Keratinocyte (primary cell): ENCODE data around the gene JPH2. TPM values are rescaled to one million over a fixed set of nuclear protein-coding genes. Genes with fewer than 3 reads are reported as not detected.

ENCODE experiments used
- DNase-seq: peaks from one replicate; pipeline ENCODE4 v3.0.0-alpha.2; 2011; ENCODE audit warnings: low read depth, missing footprints, low spot score
- FAIRE-seq: peaks from 2 replicates; lab custom pipeline; 2011; peaks lifted over from hg19 to GRCh38; lab: Jason Lieb, UNC
- H2AFZ ChIP-seq: 2 replicates; pipeline ENCODE4 v1.6.0; 2012; ENCODE audit warnings: low read length, control low read depth, inconsistent platforms; ENCODE audit not compliant: control insufficient read depth
- H3K27ac ChIP-seq: 2 replicates; pipeline ENCODE4 v1.5.1; 2011; ENCODE audit warnings: low read length; ENCODE audit not compliant: control insufficient read depth, insufficient read depth
- H3K27me3 ChIP-seq: 3 replicates; pipeline ENCODE4 v1.6.0; 2011; ENCODE audit warnings: low read length; ENCODE audit not compliant: control insufficient read depth, insufficient read depth; ENCODE audit errors: extremely low read depth
- H3K36me3 ChIP-seq, 2 experiments: 2 replicates in 1 of 2; 3 replicates in 1 of 2; pipeline ENCODE4 v1.5.1; 2011; ENCODE audit warnings: low read length in 2 of 2, mild to moderate bottlenecking in 1 of 2; ENCODE audit not compliant: control insufficient read depth in 2 of 2, insufficient read depth in 2 of 2; ENCODE audit errors: extremely low read depth in 1 of 2
- H3K4me1 ChIP-seq: 3 replicates; pipeline ENCODE4 v1.5.1; 2011; ENCODE audit warnings: low read length; ENCODE audit not compliant: control insufficient read depth, insufficient read depth; ENCODE audit errors: extremely low read depth
- H3K4me2 ChIP-seq: 3 replicates; pipeline ENCODE4 v1.6.0; 2011; ENCODE audit warnings: low read depth, low read length; ENCODE audit not compliant: control insufficient read depth, insufficient read depth; ENCODE audit errors: extremely low read depth
- H3K4me3 ChIP-seq, 3 experiments: fragments of 200-600 bp in 1 of 3; sonication (generic) in 1 of 3; 2 replicates in 2 of 3; 3 replicates in 1 of 3; pipeline ENCODE4 v1.5.1; 2011 to 2016; ENCODE audit warnings: low read length in 3 of 3, mild to moderate bottlenecking in 3 of 3, control low read depth in 2 of 3, inconsistent platforms in 1 of 3, low read depth in 1 of 3, mixed read lengths in 1 of 3, mixed run types in 1 of 3, moderate library complexity in 1 of 3; ENCODE audit not compliant: control insufficient read depth in 2 of 3, insufficient read depth in 2 of 3; ENCODE audit errors: extremely low read depth in 1 of 3
- H3K79me2 ChIP-seq: 2 replicates; pipeline ENCODE4 v1.6.0; 2012; ENCODE audit warnings: low read length; ENCODE audit not compliant: control insufficient read depth, insufficient read depth
- H3K9ac ChIP-seq: 3 replicates; pipeline ENCODE4 v1.6.0; 2011; ENCODE audit warnings: low read length; ENCODE audit not compliant: control insufficient read depth, insufficient read depth; ENCODE audit errors: extremely low read depth
- H3K9me1 ChIP-seq: 3 replicates; pipeline ENCODE4 v1.6.0; 2011; ENCODE audit warnings: low read length; ENCODE audit not compliant: control insufficient read depth, insufficient read depth; ENCODE audit errors: extremely low read depth
- H3K9me3 ChIP-seq: 2 replicates; pipeline ENCODE4 v1.5.1; 2012; ENCODE audit warnings: low read depth, low read length; ENCODE audit not compliant: control insufficient read depth
- H4K20me1 ChIP-seq: 3 replicates; pipeline ENCODE4 v1.6.0; 2011; ENCODE audit warnings: low read length; ENCODE audit not compliant: control insufficient read depth, insufficient read depth; ENCODE audit errors: extremely low read depth
- EZH2 ChIP-seq: IDR thresholded peaks from one replicate; pipeline ENCODE4 v1.6.1; 2012; ENCODE audit warnings: inconsistent platforms, mild to moderate bottlenecking, low read length, moderate library complexity
- dilution Hi-C: fragments of 300-500 bp; cut with MboI; formaldehyde crosslinking; loops from one replicate; pipeline ENCODE4 v1.7.0; 2020; ENCODE audit warnings: low sequenced_read_pairs; ENCODE audit not compliant: extremely low pct_ligation_motif_present
- polyA plus RNA-seq, 5 experiments: library from polyadenylated mRNA; depleted of rRNA in 3 of 5; stranded (reverse) in 3 of 5; stranded (forward) in 1 of 5; unstranded in 1 of 5; fragments of >200 nt; gene quantifications; 1 replicate in 1 of 5; 2 replicates in 3 of 5; 3 replicates in 1 of 5; pipeline versions ENCODE4 v1.2.1 to v1.2.3, GENCODE V29; 2011 to 2012; ENCODE audit warnings: missing spikeins in 2 of 5, low read depth in 1 of 5, low replicate concordance in 1 of 5
- TF ChIP-seq, protein P1 (sequence below), 3 experiments: IDR thresholded peaks in 1 of 3; conservative IDR thresholded peaks in 1 of 3; optimal IDR thresholded peaks in 1 of 3; 2 replicates in 2 of 3; 3 replicates in 1 of 3; pipeline versions ENCODE3 to v1.5.1; 2011; ENCODE audit warnings: low read length in 3 of 3, mild to moderate bottlenecking in 3 of 3, moderate library complexity in 2 of 3, control low read depth in 1 of 3, inconsistent platforms in 1 of 3; ENCODE audit not compliant: insufficient read depth in 2 of 3; ENCODE audit errors: extremely low read depth in 1 of 3

Gene JPH2
- polyA plus RNA-seq, 1 donor (not counting 4 experiments of a cell fraction or from before 2014, with no cell fraction given): 2.5 TPM

- H3K4me3 ChIP-seq: no peak overlapping the region
- dilution Hi-C loops: loop anchor here (10.0 kb wide), 1 partner anchor 90 kb away; no protein-coding TSS in a partner anchor
- H2AFZ ChIP-seq: no peak overlapping the region
- TF ChIP-seq, protein P1, sequence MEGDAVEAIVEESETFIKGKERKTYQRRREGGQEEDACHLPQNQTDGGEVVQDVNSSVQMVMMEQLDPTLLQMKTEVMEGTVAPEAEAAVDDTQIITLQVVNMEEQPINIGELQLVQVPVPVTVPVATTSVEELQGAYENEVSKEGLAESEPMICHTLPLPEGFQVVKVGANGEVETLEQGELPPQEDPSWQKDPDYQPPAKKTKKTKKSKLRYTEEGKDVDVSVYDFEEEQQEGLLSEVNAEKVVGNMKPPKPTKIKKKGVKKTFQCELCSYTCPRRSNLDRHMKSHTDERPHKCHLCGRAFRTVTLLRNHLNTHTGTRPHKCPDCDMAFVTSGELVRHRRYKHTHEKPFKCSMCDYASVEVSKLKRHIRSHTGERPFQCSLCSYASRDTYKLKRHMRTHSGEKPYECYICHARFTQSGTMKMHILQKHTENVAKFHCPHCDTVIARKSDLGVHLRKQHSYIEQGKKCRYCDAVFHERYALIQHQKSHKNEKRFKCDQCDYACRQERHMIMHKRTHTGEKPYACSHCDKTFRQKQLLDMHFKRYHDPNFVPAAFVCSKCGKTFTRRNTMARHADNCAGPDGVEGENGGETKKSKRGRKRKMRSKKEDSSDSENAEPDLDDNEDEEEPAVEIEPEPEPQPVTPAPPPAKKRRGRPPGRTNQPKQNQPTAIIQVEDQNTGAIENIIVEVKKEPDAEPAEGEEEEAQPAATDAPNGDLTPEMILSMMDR (optimal IDR thresholded peaks at IDR 0.05 in 1 of 3, IDR thresholded peaks at IDR 0.05 in 1 of 3, conservative IDR thresholded peaks at IDR 0.05 in 1 of 3; ENCODE audit: extremely low read depth in 1 of 3, insufficient read depth in 2 of 3, low read length in 3 of 3): no peak
- TF ChIP-seq EZH2: no peak
- no peaks in the 10 kb centered on the region for H4K20me1 ChIP-seq
- H3K27ac ChIP-seq: no peak overlapping the region
- FAIRE-seq (peak; percentile 52), DNase-seq (no peak)
- no peaks in the 10 kb centered on the region for H3K9me1 ChIP-seq
- no peaks in the 10 kb centered on the region for H3K79me2 ChIP-seq
- H3K4me2 ChIP-seq: peak overlapping the region; percentile 1
- H3K27me3 ChIP-seq: peaks cover 6% of the 10 kb centered on the region
- peaks cover 5% of the 10 kb centered on the region for H3K9me3 ChIP-seq
- no peaks in the 10 kb centered on the region for H3K36me3 ChIP-seq
- no peak overlapping the region for H3K9ac ChIP-seq
- H3K4me1 ChIP-seq: peaks cover 9% of the 10 kb centered on the region
Observed at GRCh38 chr20:44104798-44105517, 82.0 kb downstream of the JPH2 start.

DNA sequence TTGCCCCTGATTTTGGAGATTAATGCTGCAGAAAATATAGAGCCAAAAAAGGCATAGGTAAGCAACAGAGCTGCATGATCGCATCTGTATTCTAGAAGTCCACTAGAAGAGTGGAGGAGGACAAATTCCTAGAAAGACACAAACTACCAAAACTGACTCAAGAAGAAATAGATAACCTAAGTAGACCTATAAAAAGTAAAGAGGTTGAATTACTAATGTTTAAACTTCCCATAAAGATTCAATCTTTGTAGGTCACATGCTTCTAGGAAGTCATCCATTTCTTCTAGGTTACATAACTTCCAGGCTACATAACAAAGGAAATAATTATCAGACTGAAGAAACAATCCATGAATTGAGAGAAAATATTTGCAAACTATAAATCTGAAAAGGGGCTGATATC is 84.4 kb downstream of the JPH2 start:
- no peak overlapping the region for H3K4me2 ChIP-seq
- no peak overlapping the region for H3K9ac ChIP-seq
- dilution Hi-C loops: loop anchor here (10.0 kb wide), 1 partner anchor 92 kb away; no protein-coding TSS in a partner anchor
- H3K9me1 ChIP-seq: no peaks in the 10 kb centered on the region
- peaks cover 6% of the 10 kb centered on the region for H3K27me3 ChIP-seq
- H2AFZ ChIP-seq: no peak overlapping the region
- no peak for TF ChIP-seq EZH2
- TF ChIP-seq, protein P1 (optimal IDR thresholded peaks at IDR 0.05 in 1 of 3, IDR thresholded peaks at IDR 0.05 in 1 of 3, conservative IDR thresholded peaks at IDR 0.05 in 1 of 3; ENCODE audit: extremely low read depth in 1 of 3, insufficient read depth in 2 of 3, low read length in 3 of 3): no peak
- H3K36me3 ChIP-seq: no peaks in the 10 kb centered on the region
- no peaks in the 10 kb centered on the region for H4K20me1 ChIP-seq
- no peak overlapping the region for H3K27ac ChIP-seq
- peaks cover 17% of the 10 kb centered on the region for H3K4me1 ChIP-seq
- FAIRE-seq: no peak
- no peak for DNase-seq
- no peaks in the 10 kb centered on the region for H3K9me3 ChIP-seq
- H3K79me2 ChIP-seq: no peaks in the 10 kb centered on the region
- H3K4me3 ChIP-seq: no peak overlapping the region
